GM12878 (cell line): ENCODE data around the gene EFHC1. TPM values are rescaled to one million over a fixed set of nuclear protein-coding genes. Genes with fewer than 3 reads are reported as not detected.

Source experiments
- ATAC-seq: fragments of 200-7000 bp; cut with Tn5 transposase; 3 replicates; pipeline ENCODE4 v1.9.1; 2020; ENCODE audit warnings: mild to moderate bottlenecking, moderate library complexity
- BruUV-seq: library from RNA; stranded (reverse); fragments of 400-500 nt; replicated peaks from 2 replicates; lab custom pipeline; 2021; lab: Mats Ljungman, UMichigan
- CTCF ChIA-PET: fragments of 300-600 bp; sonication (Branson Sonifier 250); formaldehyde crosslinking; extraction: SDS; loops from one replicate; lab custom pipeline; 2021; ENCODE audit warnings: inconsistent platforms; lab: Yijun Ruan, JAX
- POLR2A ChIA-PET: fragments of 350-600 bp; formaldehyde crosslinking; extraction: SDS; loops from one replicate; lab custom pipeline; 2021; ENCODE audit warnings: inconsistent platforms; lab: Charles Lee
- RAD21 ChIA-PET: fragments of 300-600 bp; sonication (Branson Sonifier 250); formaldehyde crosslinking; loops from one replicate; lab custom pipeline; 2023; ENCODE audit warnings: antibody characterized with exemption; ENCODE audit not compliant: unreplicated experiment; lab: Charles Lee
- SMC1A ChIA-PET: fragments of 300-600 bp; sonication (Branson Sonifier 250); formaldehyde crosslinking; loops from one replicate; lab custom pipeline; 2023; ENCODE audit not compliant: unreplicated experiment, uncharacterized antibody; lab: Charles Lee
- DNase-seq: peaks from one replicate; pipeline ENCODE4 v3.0.0-alpha.2; 2011; ENCODE audit warnings: low read depth, low spot score
- FAIRE-seq: peaks from 3 replicates; lab custom pipeline; 2011; peaks lifted over from hg19 to GRCh38; lab: Jason Lieb, UNC
- H2AFZ ChIP-seq: 2 replicates; pipeline ENCODE4 v1.6.0; 2011; ENCODE audit warnings: low read depth, low read length, control low read depth; ENCODE audit not compliant: control insufficient read depth
- H3K27ac ChIP-seq: 2 replicates; pipeline ENCODE4 v1.5.1; 2011; ENCODE audit warnings: control low read depth; ENCODE audit not compliant: control insufficient read depth, insufficient read depth
- H3K27me3 ChIP-seq, 2 experiments: replicated peaks in 1 of 2; 2 replicates each; pipeline versions ENCODE4 v1.6.0 to v1.6.1; 2011; ENCODE audit warnings: low read length in 1 of 2; ENCODE audit not compliant: control insufficient read depth in 2 of 2, insufficient read depth in 2 of 2
- H3K36me3 ChIP-seq, 2 experiments: 2 replicates each; pipeline ENCODE4 v1.5.1; 2011; ENCODE audit warnings: low read length in 1 of 2; ENCODE audit not compliant: control insufficient read depth in 2 of 2, insufficient read depth in 2 of 2
- H3K4me1 ChIP-seq: 2 replicates; pipeline ENCODE4 v1.6.1; 2011; ENCODE audit warnings: mild to moderate bottlenecking, low read length, moderate library complexity, mixed read lengths; ENCODE audit not compliant: control insufficient read depth, insufficient read depth
- H3K4me2 ChIP-seq: 2 replicates; pipeline ENCODE4 v1.6.0; 2011; ENCODE audit warnings: control low read depth; ENCODE audit not compliant: control insufficient read depth, insufficient read depth
- H3K4me3 ChIP-seq: fragments of 200-600 bp; sonication (generic); 2 replicates; pipeline ENCODE4 v1.5.1; 2016
- H3K79me2 ChIP-seq: 2 replicates; pipeline ENCODE4 v1.6.0; 2011; ENCODE audit warnings: low read length; ENCODE audit not compliant: control insufficient read depth, insufficient read depth
- H3K9ac ChIP-seq: 2 replicates; pipeline ENCODE4 v1.8.0; 2011; ENCODE audit warnings: low read length, control low read depth, mixed read lengths; ENCODE audit not compliant: control insufficient read depth, insufficient read depth
- H3K9me3 ChIP-seq: replicated peaks from 3 replicates; pipeline ENCODE4 v1.5.1; 2011; ENCODE audit warnings: mild to moderate bottlenecking, low read length; ENCODE audit not compliant: control insufficient read depth, insufficient read depth
- H4K20me1 ChIP-seq: 2 replicates; pipeline ENCODE4 v1.6.0; 2011; ENCODE audit not compliant: control insufficient read depth, insufficient read depth
- ASH2L ChIP-seq: fragments of 300-600, 200-600 bp; sonication (generic); IDR thresholded peaks from 2 replicates; pipeline ENCODE4 v1.6.1; 2017; ENCODE audit warnings: low read depth, mild to moderate bottlenecking, borderline replicate concordance
- ATF2 ChIP-seq: IDR thresholded peaks from 2 replicates; pipeline ENCODE4 v1.6.1; 2012; ENCODE audit warnings: low read length, inconsistent platforms
- BHLHE40 ChIP-seq, 2 experiments: fragments of 450-650 bp in 1 of 2; IDR thresholded peaks; 2 replicates each; pipeline ENCODE4 v1.6.1; 2011 to 2017; ENCODE audit warnings: low read depth in 2 of 2, borderline replicate concordance in 1 of 2, improper control_type of control experiment in 1 of 2, low read length in 1 of 2, mild to moderate bottlenecking in 1 of 2
- E2F4 ChIP-seq: IDR thresholded peaks from 2 replicates; pipeline ENCODE4 v1.6.1; 2012; ENCODE audit warnings: low read depth, low read length, improper control_type of control experiment
- NFIC ChIP-seq: IDR thresholded peaks from 2 replicates; pipeline ENCODE4 v1.6.1; 2012; ENCODE audit warnings: low read depth, mild to moderate bottlenecking, inconsistent platforms, low read length, moderate library complexity
- RB1 ChIP-seq: fragments of 450-650 bp; formaldehyde crosslinking; IDR thresholded peaks from 2 replicates; pipeline ENCODE4 v1.6.1; 2017; ENCODE audit warnings: mild to moderate bottlenecking, borderline replicate concordance
- RFX5 ChIP-seq: IDR thresholded peaks from 2 replicates; pipeline ENCODE4 v1.6.1; 2011; ENCODE audit warnings: low read depth, low read length, improper control_type of control experiment
- RUNX3 ChIP-seq: IDR thresholded peaks from 2 replicates; pipeline ENCODE4 v1.6.1; 2012; ENCODE audit warnings: low read length, inconsistent platforms
- WRNIP1 ChIP-seq: IDR thresholded peaks from 2 replicates; pipeline ENCODE4 v1.6.1; 2011; ENCODE audit warnings: low read depth, low read length, improper control_type of control experiment, borderline replicate concordance
- WGBS: methylation state at CpG from one replicate; pipeline ENCODE4 v1.1.6; 2016; ENCODE audit warnings: low lambda C conversion rate; ENCODE audit not compliant: insufficient replicate concordance, insufficient coverage; ENCODE audit errors: missing lambda C conversion rate; 5-methylcytosine and 5-hydroxymethylcytosine counted together
- in situ Hi-C: fragments of 300-500 bp; cut with MboI; formaldehyde crosslinking; loops from 9 replicates; pipeline ENCODE4 v1.14.3; 2018; ENCODE audit warnings: mixed read lengths
- intact Hi-C: fragments of 100-400 bp; cut with micrococcal nuclease; formaldehyde crosslinking; loops from one replicate; pipeline ENCODE4 v1.14.2; 2022; ENCODE audit not compliant: unreplicated experiment
- polyA plus RNA-seq, 11 experiments: library from polyadenylated mRNA; depleted of rRNA in 4 of 11; unstranded in 6 of 11; stranded (reverse) in 5 of 11; fragments of >200 nt; fragmentation: Nextera tagmentation in 4 of 11; fragmentation: Illumina TruSeq in 1 of 11; extraction: Ambion mirVana in 4 of 11; extraction: Trizol in 1 of 11; gene quantifications; 1 replicate in 1 of 11; 2 replicates in 10 of 11; pipeline versions ENCODE4 v1.2.1 to v1.2.3, GENCODE V29; 2011 to 2016; ENCODE audit warnings: inconsistent platforms in 2 of 11, missing spikeins in 2 of 11, low read depth in 1 of 11
- total RNA-seq, 4 experiments: library from RNA; depleted of rRNA in 3 of 4; stranded (reverse); fragments of >200 nt in 3 of 4; fragmentation: Illumina TruSeq in 1 of 4; extraction: Trizol in 1 of 4; gene quantifications; 2 replicates each; pipeline versions ENCODE4 v1.2.1 to v1.2.3, GENCODE V29; 2013 to 2021

EFHC1 gene
- total and polyA plus RNA-seq, 10 of the 15 experiments (the other 5 are each of a cell fraction or from before 2014, with no cell fraction given) = 5.5 to 14.5 (median 8.8) TPM

GRCh38 chr6:52526634-52527033 is 106.5 kb downstream of the EFHC1 start:
- SMC1A ChIA-PET = interaction anchor here (0.6 to 1.4 kb wide), 4 partner anchors 10 to 136 kb away, joined by 3 to 10 read pairs (median 3); no protein-coding TSS in a partner anchor
- RAD21 ChIA-PET = no interaction called here
- Histone ChIP-seq H3K79me2 (no peaks in the 10 kb centered on the region), H3K27me3 (no peaks in the 10 kb centered on the region), H2AFZ (no peak overlapping the region), H3K9me3 (no peaks in the 10 kb centered on the region), H3K4me2 (no peak overlapping the region), H3K27ac (no peak overlapping the region), H3K9ac (no peak overlapping the region), H4K20me1 (no peaks in the 10 kb centered on the region), H3K36me3 (no peaks in the 10 kb centered on the region; a peak in 1 of 4 replicates), H3K4me1 (peaks cover 14% of the 10 kb centered on the region), H3K4me3 (no peak overlapping the region)
- intact Hi-C loops = no loop called here
- POLR2A ChIA-PET = no interaction called here
- in situ Hi-C loops = no loop called here
- CTCF ChIA-PET = interaction anchor here (0.7 kb wide), 1 partner anchor 49 kb away, joined by 3 read pairs; no protein-coding TSS in a partner anchor
- TF ChIP-seq ATF2 (no peak), ASH2L (no peak), BHLHE40 (IDR thresholded peaks at IDR 0.05; ENCODE audit: borderline replicate concordance in 1 of 2, low read depth in 2 of 2, low read length in 1 of 2) (no peak), WRNIP1 (no peak), E2F4 (no peak), RFX5 (no peak), RB1 (no peak), NFIC (no peak), RUNX3 (no peak)
- ATAC-seq = no peak
- WGBS = 96% methylated on average over 4 of the region's 4 CpGs
- BruUV-seq = no TSS peak
- DNase-seq = no peak
- FAIRE-seq = no peak
